K562 (cell line): Measurements from ENCODE around the gene TOR1B. TPM values are rescaled to one million over a fixed set of nuclear protein-coding genes. Genes with fewer than 3 reads are reported as not detected.

Experiments
- BRF2 ChIP-seq: IDR thresholded peaks from 3 replicates; pipeline ENCODE4 v1.6.1; 2011; ENCODE audit warnings: borderline replicate concordance, mild to moderate bottlenecking; ENCODE audit not compliant: insufficient read length, insufficient read depth
- HLTF ChIP-seq: fragments of 450-650 bp; IDR thresholded peaks from 2 replicates; pipeline ENCODE4 v1.6.1; 2016
- HSF4 ChIP-seq: fragments of 250-450 bp; sonication (Bioruptor Pico); IDR thresholded peaks from 2 replicates; pipeline ENCODE4 v2.1.2; 2022; ENCODE audit warnings: mild to moderate bottlenecking, moderate library complexity, borderline replicate concordance
- MTA2 ChIP-seq: fragments of 450-650 bp; IDR thresholded peaks from 2 replicates; pipeline ENCODE4 v1.6.1; 2016; ENCODE audit warnings: low read depth
- NCOA4 ChIP-seq: fragments of 450-650 bp; IDR thresholded peaks from 2 replicates; pipeline ENCODE4 v1.6.1; 2018; ENCODE audit warnings: mild to moderate bottlenecking; ENCODE audit not compliant: partially characterized antibody
- NFYB ChIP-seq: IDR thresholded peaks from 2 replicates; pipeline ENCODE4 v1.6.1; 2011; ENCODE audit warnings: mild to moderate bottlenecking, moderate library complexity; ENCODE audit not compliant: insufficient read length; ENCODE audit errors: extremely low read depth
- PATZ1 ChIP-seq: fragments of 250-450 bp; sonication (Bioruptor Pico); IDR thresholded peaks from 2 replicates; pipeline ENCODE4 v1.5.0; 2020; ENCODE audit warnings: mild to moderate bottlenecking, borderline replicate concordance
- PBX2 ChIP-seq, 2 experiments: IDR thresholded peaks in 1 of 2; conservative IDR thresholded peaks in 1 of 2; 2 replicates each; pipeline ENCODE4 v1.6.1; 2016; ENCODE audit warnings: low read depth in 2 of 2, mild to moderate bottlenecking in 1 of 2, missing compliant biosample characterization in 1 of 2, missing genetic modification characterization in 1 of 2, moderate library complexity in 1 of 2
- PHF21A ChIP-seq: fragments of 450-650 bp; IDR thresholded peaks from 2 replicates; pipeline ENCODE4 v1.6.1; 2017; ENCODE audit warnings: low read depth, borderline replicate concordance
- PREB ChIP-seq: sonication (generic); formaldehyde crosslinking; IDR thresholded peaks from 2 replicates; pipeline ENCODE4 v1.8.1; 2023; ENCODE audit warnings: mild to moderate bottlenecking, missing genetic modification reagents
- PTTG1 ChIP-seq: fragments of 450-650 bp; IDR thresholded peaks from 2 replicates; pipeline ENCODE4 v1.6.1; 2016; ENCODE audit warnings: low read depth, mild to moderate bottlenecking, missing genetic modification characterization, missing compliant biosample characterization
- RCOR1 ChIP-seq, 2 experiments: IDR thresholded peaks; 2 replicates each; pipeline ENCODE4 v1.6.1; 2012; ENCODE audit warnings: low read depth in 2 of 2, low read length in 2 of 2, borderline replicate concordance in 1 of 2, improper control_type of control experiment in 1 of 2
- SIX5 ChIP-seq, 2 experiments: IDR thresholded peaks; 2 replicates each; pipeline ENCODE4 v1.6.1; 2011; ENCODE audit warnings: low read length in 2 of 2, borderline replicate concordance in 1 of 2, low read depth in 1 of 2, mild to moderate bottlenecking in 1 of 2, moderate library complexity in 1 of 2; ENCODE audit not compliant: insufficient read depth in 1 of 2
- SMAD2 ChIP-seq: fragments of 150-350 bp; IDR thresholded peaks from 2 replicates; pipeline ENCODE4 v1.6.1; 2014; ENCODE audit warnings: low read depth, mild to moderate bottlenecking, low read length
- SP1 ChIP-seq: sonication (generic); formaldehyde crosslinking; IDR thresholded peaks from 2 replicates; pipeline ENCODE4 v1.8.1; 2022; ENCODE audit warnings: mild to moderate bottlenecking, missing genetic modification reagents
- ZBTB43 ChIP-seq: sonication (generic); formaldehyde crosslinking; IDR thresholded peaks from 2 replicates; pipeline ENCODE4 v1.8.0; 2023; ENCODE audit warnings: mild to moderate bottlenecking, missing genetic modification reagents
- ZFX ChIP-seq: sonication (generic); formaldehyde crosslinking; IDR thresholded peaks from 2 replicates; pipeline ENCODE4 v1.8.0; 2022; ENCODE audit warnings: mild to moderate bottlenecking, missing genetic modification reagents, moderate library complexity
- ZNF780A ChIP-seq: fragments of 250-450 bp; sonication (Bioruptor Pico); IDR thresholded peaks from 2 replicates; pipeline ENCODE4 v1.5.0; 2021; ENCODE audit warnings: mild to moderate bottlenecking
- polyA plus RNA-seq, 8 experiments: library from polyadenylated mRNA; depleted of rRNA in 4 of 8; stranded (reverse) in 5 of 8; unstranded in 3 of 8; fragments of >200 nt; fragmentation: Nextera tagmentation in 2 of 8; fragmentation: Illumina TruSeq in 1 of 8; extraction: Ambion mirVana in 2 of 8; extraction: Trizol in 1 of 8; gene quantifications; 2 replicates each; pipeline versions ENCODE4 v1.2.1 to v1.2.3, GENCODE V29; 2011 to 2014; ENCODE audit warnings: inconsistent platforms in 1 of 8, missing spikeins in 1 of 8
- total RNA-seq, 7 experiments: library from RNA; depleted of rRNA in 6 of 7; stranded (reverse); fragments of >200 nt in 6 of 7; fragmentation: Illumina TruSeq in 2 of 7; extraction: Trizol in 2 of 7; gene quantifications; 2 replicates each; pipeline versions ENCODE4 v1.2.1 to v1.2.3, GENCODE V29; 2011 to 2021; ENCODE audit warnings: low replicate concordance in 1 of 7

The TOR1B gene
- total and polyA plus RNA-seq, 9 of the 15 experiments (the other 6 are each of a cell fraction or from before 2014, with no cell fraction given) = 4.2 to 36.5 (median 24.6) TPM

GRCh38 chr9:129838707-129839259, 35.8 kb downstream of the TOR1B start (continued):
- TF ChIP-seq SMAD2 (no peak), PTTG1 (tag) (no peak), MTA2 (no peak), PREB (CRISPR knock-in tag) (no peak), HLTF (no peak), RCOR1 (IDR thresholded peaks at IDR 0.05; ENCODE audit: borderline replicate concordance in 1 of 2, low read depth in 2 of 2, low read length in 2 of 2) (peak in 1 of 2 experiments; percentile 16; a peak in 1 of 4 replicates), SIX5 (IDR thresholded peaks at IDR 0.05; ENCODE audit: borderline replicate concordance in 1 of 2, insufficient read depth in 1 of 2, low read depth in 1 of 2, low read length in 2 of 2) (no peak), PATZ1 (CRISPR knock-in tag) (no peak), SP1 (CRISPR knock-in tag) (no peak; the same call in 1 of the 2 replicates), PBX2 (CRISPR knock-in tag; IDR thresholded peaks at IDR 0.05; ENCODE audit: low read depth) (no peak), PBX2 (tag; conservative IDR thresholded peaks at IDR 0.05; ENCODE audit: low read depth) (no peak), PHF21A (no peak), HSF4 (CRISPR knock-in tag) (no peak), NFYB (no peak), ZFX (CRISPR knock-in tag) (no peak), ZNF780A (CRISPR knock-in tag) (no peak), NCOA4 (no peak), ZBTB43 (CRISPR knock-in tag) (no peak), BRF2 (no peak)
